H1 (cell line): ENCODE results near the gene CASQ1. TPM values are rescaled to one million over a fixed set of nuclear protein-coding genes. Genes with fewer than 3 reads are reported as not detected.

ENCODE experiments used
- CHD2 ChIP-seq: IDR thresholded peaks from 2 replicates; pipeline ENCODE4 v1.6.1; 2012; ENCODE audit warnings: low read length, improper control_type of control experiment
- HDAC2 ChIP-seq, 2 experiments: fragments of 300-600 bp in 1 of 2; sonication (generic) in 1 of 2; IDR thresholded peaks; 2 replicates each; pipeline ENCODE4 v1.6.1; 2011 to 2012; ENCODE audit warnings: low read depth in 2 of 2, low read length in 2 of 2, mild to moderate bottlenecking in 2 of 2, moderate library complexity in 2 of 2, borderline replicate concordance in 1 of 2, inconsistent platforms in 1 of 2
- JUN ChIP-seq: IDR thresholded peaks from 2 replicates; pipeline ENCODE4 v1.6.1; 2011; ENCODE audit warnings: low read depth, mild to moderate bottlenecking, improper control_type of control experiment, low read length
- MAFK ChIP-seq: IDR thresholded peaks from 2 replicates; pipeline ENCODE4 v1.6.1; 2012; ENCODE audit warnings: low read depth, mild to moderate bottlenecking, improper control_type of control experiment, low read length
- NANOG ChIP-seq: IDR thresholded peaks from 2 replicates; pipeline ENCODE4 v1.6.1; 2011; ENCODE audit warnings: low read length, low read depth, mild to moderate bottlenecking, inconsistent platforms; ENCODE audit not compliant: insufficient read depth, poor library complexity, severe bottlenecking
- PHF8 ChIP-seq: fragments of 200-600 bp; sonication (generic); conservative IDR thresholded peaks from 2 replicates; pipeline ENCODE4 v1.7.1; 2012; ENCODE audit warnings: low read depth, mild to moderate bottlenecking, inconsistent platforms, low read length, moderate library complexity
- POLR2A ChIP-seq, 2 experiments: IDR thresholded peaks; 1 replicate in 1 of 2; 2 replicates in 1 of 2; pipeline ENCODE4 v1.6.1; 2011; ENCODE audit warnings: low read depth in 2 of 2, low read length in 2 of 2, mild to moderate bottlenecking in 2 of 2; ENCODE audit errors: control extremely low read depth in 1 of 2
- POU5F1 ChIP-seq: IDR thresholded peaks from 2 replicates; pipeline ENCODE4 v1.6.1; 2011; ENCODE audit warnings: low read depth, mild to moderate bottlenecking, low read length, moderate library complexity
- RNF2 ChIP-seq: fragments of 200-900, 300-1000 bp; sonication (generic); IDR thresholded peaks from 2 replicates; pipeline ENCODE4 v1.7.1; 2016; ENCODE audit warnings: borderline replicate concordance, low read depth, mild to moderate bottlenecking, antibody characterized with exemption, low read length; ENCODE audit not compliant: poor library complexity, severe bottlenecking; ENCODE audit errors: missing control alignments
- SIX5 ChIP-seq: IDR thresholded peaks from 2 replicates; pipeline ENCODE4 v1.6.1; 2011; ENCODE audit warnings: mild to moderate bottlenecking, low read depth, low read length
- SP2 ChIP-seq: IDR thresholded peaks from 2 replicates; pipeline ENCODE4 v1.6.1; 2012; ENCODE audit warnings: mild to moderate bottlenecking, low read length, inconsistent platforms
- TAF1 ChIP-seq: IDR thresholded peaks from 2 replicates; pipeline ENCODE4 v1.6.1; 2011; ENCODE audit warnings: mild to moderate bottlenecking, low read depth, low read length
- TBP ChIP-seq: IDR thresholded peaks from 2 replicates; pipeline ENCODE4 v1.6.1; 2011; ENCODE audit warnings: low read depth, low read length, improper control_type of control experiment
- TEAD4 ChIP-seq: IDR thresholded peaks from 2 replicates; pipeline ENCODE4 v1.6.1; 2012; ENCODE audit warnings: low read depth, low read length, inconsistent platforms, mixed read lengths
- polyA plus RNA-seq, 7 experiments: library from polyadenylated mRNA; depleted of rRNA in 3 of 7; stranded (reverse) in 5 of 7; unstranded in 2 of 7; fragments of >200 nt in 5 of 7; fragments of 200-250 nt in 2 of 7; gene quantifications; 1 replicate in 5 of 7; 2 replicates in 1 of 7; 4 replicates in 1 of 7; pipeline versions ENCODE4 v1.2.1 to v1.2.3, GENCODE V29; 2011 to 2013; ENCODE audit warnings: missing spikeins in 2 of 7, mixed read lengths in 2 of 7
- total RNA-seq: library from RNA; stranded (reverse); fragmentation: NEBNext Ultra II Directional; extraction: Animal tissue kit (Norgen Biotek cat#: 25700); gene quantifications from 2 replicates; pipeline ENCODE4 v1.2.1, GENCODE V29; 2021
- TF ChIP-seq, protein P1 (sequence below), 3 experiments: IDR thresholded peaks; 1 replicate in 2 of 3; 2 replicates in 1 of 3; pipeline versions ENCODE4 v1.5.1 to v1.6.1; 2011; ENCODE audit warnings: low read length in 3 of 3, mild to moderate bottlenecking in 3 of 3, inconsistent platforms in 2 of 3, low read depth in 1 of 3, moderate library complexity in 1 of 3; ENCODE audit not compliant: insufficient read depth in 1 of 3; ENCODE audit errors: control extremely low read depth in 1 of 3

The CASQ1 gene
- total and polyA plus RNA-seq, 2 of the 8 experiments (the other 6 are each of a cell fraction or from before 2014, with no cell fraction given): 0.80 to 1.3 TPM

DNA sequence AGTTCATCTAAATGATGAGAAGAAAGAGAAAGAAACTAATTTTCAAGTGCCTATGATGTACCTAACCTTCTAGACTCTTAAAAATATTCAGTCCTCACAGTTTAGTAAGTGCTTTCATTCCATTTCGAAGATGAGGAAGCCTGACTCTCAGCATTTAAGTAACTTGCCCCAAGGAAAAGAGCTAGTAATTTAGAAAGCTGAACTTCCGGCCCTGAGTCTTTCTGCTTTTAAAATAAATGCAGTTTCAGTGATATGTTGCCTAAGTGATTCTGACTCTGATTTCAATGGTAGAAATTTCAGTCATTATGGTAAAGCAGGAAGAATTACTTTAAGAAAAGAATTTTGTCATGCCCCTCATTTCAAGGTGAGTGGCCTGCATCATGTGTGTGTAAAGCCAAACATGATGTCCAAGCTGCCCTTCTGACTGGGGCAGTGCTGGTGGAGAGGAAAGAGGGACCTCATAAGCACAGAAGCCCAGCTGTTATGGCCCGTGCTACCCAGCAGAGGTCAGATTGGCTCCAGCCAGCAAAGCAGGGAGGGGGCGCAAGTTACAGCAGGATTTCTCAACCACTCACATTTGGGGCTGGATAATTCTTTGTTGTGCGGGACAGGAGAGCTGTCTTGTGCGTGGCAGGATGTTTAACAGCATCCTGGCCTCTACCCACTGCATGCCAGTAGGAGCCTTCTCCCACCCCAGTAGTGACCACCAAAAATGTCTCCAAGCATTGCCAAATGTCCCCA, 28.2 kb upstream of the CASQ1 start (continued):
- TF ChIP-seq NANOG: no peak
- TF ChIP-seq, protein P1, sequence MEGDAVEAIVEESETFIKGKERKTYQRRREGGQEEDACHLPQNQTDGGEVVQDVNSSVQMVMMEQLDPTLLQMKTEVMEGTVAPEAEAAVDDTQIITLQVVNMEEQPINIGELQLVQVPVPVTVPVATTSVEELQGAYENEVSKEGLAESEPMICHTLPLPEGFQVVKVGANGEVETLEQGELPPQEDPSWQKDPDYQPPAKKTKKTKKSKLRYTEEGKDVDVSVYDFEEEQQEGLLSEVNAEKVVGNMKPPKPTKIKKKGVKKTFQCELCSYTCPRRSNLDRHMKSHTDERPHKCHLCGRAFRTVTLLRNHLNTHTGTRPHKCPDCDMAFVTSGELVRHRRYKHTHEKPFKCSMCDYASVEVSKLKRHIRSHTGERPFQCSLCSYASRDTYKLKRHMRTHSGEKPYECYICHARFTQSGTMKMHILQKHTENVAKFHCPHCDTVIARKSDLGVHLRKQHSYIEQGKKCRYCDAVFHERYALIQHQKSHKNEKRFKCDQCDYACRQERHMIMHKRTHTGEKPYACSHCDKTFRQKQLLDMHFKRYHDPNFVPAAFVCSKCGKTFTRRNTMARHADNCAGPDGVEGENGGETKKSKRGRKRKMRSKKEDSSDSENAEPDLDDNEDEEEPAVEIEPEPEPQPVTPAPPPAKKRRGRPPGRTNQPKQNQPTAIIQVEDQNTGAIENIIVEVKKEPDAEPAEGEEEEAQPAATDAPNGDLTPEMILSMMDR (IDR thresholded peaks at IDR 0.05; ENCODE audit: control extremely low read depth in 1 of 3, insufficient read depth in 1 of 3, low read depth in 1 of 3, low read length in 3 of 3): peak; percentile 87 to 98 (median 95)
- TF ChIP-seq MAFK: no peak
- no peak for TF ChIP-seq JUN
- no peak for TF ChIP-seq RNF2
- TF ChIP-seq HDAC2 (IDR thresholded peaks at IDR 0.05; ENCODE audit: borderline replicate concordance in 1 of 2, low read depth in 2 of 2, low read length in 2 of 2): no peak
- no peak for TF ChIP-seq TBP
- TF ChIP-seq PHF8: no peak
- no peak for TF ChIP-seq SP2
- no peak for TF ChIP-seq SIX5
- TF ChIP-seq POU5F1: no peak
- no peak for TF ChIP-seq TAF1
- peak; percentile 42; the same call in 1 of the 2 replicates for TF ChIP-seq CHD2
- no peak for TF ChIP-seq POLR2A (IDR thresholded peaks at IDR 0.05; ENCODE audit: control extremely low read depth in 1 of 2, low read depth in 2 of 2, low read length in 2 of 2)
- 0 out of 2 replicates have a peak, but pooled peaks have one; percentile 6 for TF ChIP-seq TEAD4
